Memory B cell (primary cell): Measurements from ENCODE around the gene ATP2C1.
"Not testable (repeated sequence)": the region's sequence is repeated elsewhere in the genome, so short reads cannot be mapped to it uniquely, and the experiment has no call there.

Source experiments
- ATAC-seq: fragments of 150-1000 bp; cut with Tn5 transposase; 2 replicates; pipeline ENCODE4 v1.10.0; 2021; ENCODE audit warnings: low read depth, mild to moderate bottlenecking, moderate library complexity
- DNase-seq, 2 donors: peaks; one replicate each; pipeline ENCODE4 v3.0.0; 2022; ENCODE audit warnings: low spot score in 2 of 2
- H3K27ac Mint-ChIP-seq: one replicate; pipeline ENCODE4 v1.8.0; 2022; ENCODE audit warnings: mild to moderate bottlenecking, moderate library complexity, mixed read lengths
- H3K27me3 Mint-ChIP-seq: one replicate; pipeline ENCODE4 v1.8.0; 2022; ENCODE audit warnings: mixed read lengths
- H3K36me3 Mint-ChIP-seq: one replicate; pipeline ENCODE4 v1.8.0; 2022; ENCODE audit warnings: mild to moderate bottlenecking, mixed read lengths
- H3K4me1 Mint-ChIP-seq: one replicate; pipeline ENCODE4 v1.8.0; 2022; ENCODE audit warnings: mixed read lengths
- H3K4me3 Mint-ChIP-seq: one replicate; pipeline ENCODE4 v1.8.0; 2022; ENCODE audit warnings: mild to moderate bottlenecking, moderate library complexity, mixed read lengths
- H3K9me3 Mint-ChIP-seq: one replicate; pipeline ENCODE4 v1.8.0; 2022; ENCODE audit warnings: mixed read lengths

ATP2C1 gene

DNA sequence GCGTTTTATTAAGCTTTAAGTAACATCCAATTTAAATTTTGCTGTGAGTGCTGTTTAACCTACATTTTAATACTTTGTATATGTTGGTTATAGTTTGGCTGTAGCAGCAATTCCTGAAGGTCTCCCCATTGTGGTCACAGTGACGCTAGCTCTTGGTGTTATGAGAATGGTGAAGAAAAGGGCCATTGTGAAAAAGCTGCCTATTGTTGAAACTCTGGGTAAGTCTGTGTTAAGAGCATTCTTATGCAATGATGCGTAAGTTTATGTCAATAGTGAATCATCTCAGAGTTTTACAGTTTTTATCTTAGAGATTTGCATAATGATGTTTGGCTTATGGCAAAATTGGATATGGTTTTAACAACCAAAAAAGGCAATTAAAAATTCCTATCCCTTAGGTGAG, 70.0 kb downstream of the ATP2C1 start:
- Mint-ChIP-seq H3K27ac (no peak overlapping the region), H3K4me3 (no peak overlapping the region), H3K4me1 (no peaks in the 10 kb centered on the region), H3K36me3 (peaks cover 49% of the 10 kb centered on the region), H3K27me3 (no peaks in the 10 kb centered on the region), H3K9me3 (no peaks in the 10 kb centered on the region)
- ATAC-seq (no peak), DNase-seq (no peak)

DNA sequence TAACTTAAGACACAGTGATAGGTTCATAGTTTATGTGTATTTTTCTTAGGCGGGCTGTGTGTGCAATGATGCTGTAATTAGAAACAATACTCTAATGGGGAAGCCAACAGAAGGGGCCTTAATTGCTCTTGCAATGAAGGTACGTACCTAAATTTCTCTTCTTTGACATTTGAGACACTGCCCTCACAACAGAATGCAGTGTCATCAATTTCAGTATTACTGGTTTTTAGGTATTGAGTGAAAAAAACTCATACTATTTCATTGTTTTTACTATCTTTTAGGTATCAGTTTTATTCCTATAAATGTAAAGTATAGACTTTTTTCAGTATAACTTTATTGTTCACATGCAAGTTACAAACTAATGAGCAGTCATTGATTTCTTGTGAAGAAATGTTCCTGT, 73.4 kb downstream of the ATP2C1 start:
- DNase-seq (no peak), ATAC-seq (no peak)
- no peak overlapping the region for H3K27ac Mint-ChIP-seq
- no peak overlapping the region for H3K4me3 Mint-ChIP-seq
- H3K36me3 Mint-ChIP-seq = peaks cover 47% of the 10 kb centered on the region
- H3K9me3 Mint-ChIP-seq = peaks cover 1% of the 10 kb centered on the region
- H3K27me3 Mint-ChIP-seq = no peaks in the 10 kb centered on the region
- H3K4me1 Mint-ChIP-seq = no peaks in the 10 kb centered on the region

GRCh38 chr3:130968221-130968620, 74.3 kb downstream of the ATP2C1 start:
- ATAC-seq (no peak), DNase-seq (no peak)
- no peak overlapping the region for H3K4me3 Mint-ChIP-seq
- peaks cover 1% of the 10 kb centered on the region for H3K9me3 Mint-ChIP-seq
- H3K4me1 Mint-ChIP-seq = no peaks in the 10 kb centered on the region
- H3K27me3 Mint-ChIP-seq = no peaks in the 10 kb centered on the region
- peaks cover 51% of the 10 kb centered on the region for H3K36me3 Mint-ChIP-seq
- no peak overlapping the region for H3K27ac Mint-ChIP-seq

- no peaks in the 10 kb centered on the region for H3K27me3 Mint-ChIP-seq
- ATAC-seq = no peak
- H3K9me3 Mint-ChIP-seq = peaks cover 1% of the 10 kb centered on the region
- peaks cover 54% of the 10 kb centered on the region for H3K36me3 Mint-ChIP-seq
- peak overlapping the region; percentile 43 for H3K27ac Mint-ChIP-seq
- H3K4me3 Mint-ChIP-seq = no peak overlapping the region
- DNase-seq = no peak
- no peaks in the 10 kb centered on the region for H3K4me1 Mint-ChIP-seq
Observed at GRCh38 chr3:130969621-130970020, 75.7 kb downstream of the ATP2C1 start.

GRCh38 chr3:130971208-130971607, 77.3 kb downstream of the ATP2C1 start:
- Mint-ChIP-seq H3K27me3 (no peaks in the 10 kb centered on the region), H3K36me3 (peaks cover 53% of the 10 kb centered on the region), H3K4me1 (no peaks in the 10 kb centered on the region), H3K4me3 (no peak overlapping the region), H3K27ac (no peak overlapping the region), H3K9me3 (peaks cover 1% of the 10 kb centered on the region)
- ATAC-seq = no peak
- no peak for DNase-seq

DNA sequence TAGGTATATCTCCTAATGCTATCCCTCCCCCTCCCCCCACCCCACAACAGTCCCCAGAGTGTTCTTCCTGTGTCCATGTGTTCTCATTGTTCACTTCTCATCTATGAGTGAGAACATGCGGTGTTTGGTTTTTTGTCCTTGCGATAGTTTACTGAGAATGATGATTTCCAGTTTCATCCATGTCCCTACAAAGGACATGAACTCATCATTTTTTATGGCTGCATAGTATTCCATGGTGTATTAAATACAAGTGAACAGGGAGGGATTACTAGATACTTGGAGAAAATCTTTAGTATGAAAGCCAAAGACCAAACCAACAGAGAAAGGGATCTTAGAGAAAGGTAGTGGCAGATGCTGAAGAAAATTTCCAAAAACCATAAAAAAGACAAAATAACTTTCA, 78.7 kb downstream of the ATP2C1 start:
- not testable (repeated sequence) for H3K27ac Mint-ChIP-seq, H3K9me3 Mint-ChIP-seq, H3K4me1 Mint-ChIP-seq, H3K27me3 Mint-ChIP-seq, H3K4me3 Mint-ChIP-seq, DNase-seq, ATAC-seq
- peaks cover 48% of the 10 kb centered on the region for H3K36me3 Mint-ChIP-seq

GRCh38 chr3:130973406-130973805, 79.5 kb downstream of the ATP2C1 start:
- Mint-ChIP-seq H3K36me3 (peaks cover 46% of the 10 kb centered on the region), H3K4me3 (no peak overlapping the region), H3K27me3 (no peaks in the 10 kb centered on the region), H3K4me1 (no peaks in the 10 kb centered on the region), H3K27ac (no peak overlapping the region), H3K9me3 (peaks cover 1% of the 10 kb centered on the region)
- no peak for DNase-seq
- no peak for ATAC-seq

- H3K4me1 Mint-ChIP-seq = no peaks in the 10 kb centered on the region
- no peak overlapping the region for H3K27ac Mint-ChIP-seq
- H3K27me3 Mint-ChIP-seq = no peaks in the 10 kb centered on the region
- no peak overlapping the region for H3K4me3 Mint-ChIP-seq
- peaks cover 47% of the 10 kb centered on the region for H3K36me3 Mint-ChIP-seq
- ATAC-seq (no peak), DNase-seq (no peak)
- peaks cover 1% of the 10 kb centered on the region for H3K9me3 Mint-ChIP-seq
Observed at GRCh38 chr3:130974201-130974600, 80.3 kb downstream of the ATP2C1 start.

- Mint-ChIP-seq H3K4me1 (no peaks in the 10 kb centered on the region), H3K36me3 (peaks cover 44% of the 10 kb centered on the region), H3K27me3 (no peaks in the 10 kb centered on the region), H3K9me3 (peaks cover under 1% of the 10 kb centered on the region), H3K4me3 (no peak overlapping the region), H3K27ac (no peak overlapping the region)
- no peak for ATAC-seq
- DNase-seq = no peak
Observed at GRCh38 chr3:130975251-130975650, 81.4 kb downstream of the ATP2C1 start.

GRCh38 chr3:130976706-130977105, 82.8 kb downstream of the ATP2C1 start:
- Mint-ChIP-seq H3K27ac (no peak overlapping the region), H3K9me3 (no peaks in the 10 kb centered on the region), H3K27me3 (no peaks in the 10 kb centered on the region), H3K36me3 (peaks cover 32% of the 10 kb centered on the region), H3K4me1 (no peaks in the 10 kb centered on the region), H3K4me3 (no peak overlapping the region)
- ATAC-seq (no peak), DNase-seq (no peak)

DNA sequence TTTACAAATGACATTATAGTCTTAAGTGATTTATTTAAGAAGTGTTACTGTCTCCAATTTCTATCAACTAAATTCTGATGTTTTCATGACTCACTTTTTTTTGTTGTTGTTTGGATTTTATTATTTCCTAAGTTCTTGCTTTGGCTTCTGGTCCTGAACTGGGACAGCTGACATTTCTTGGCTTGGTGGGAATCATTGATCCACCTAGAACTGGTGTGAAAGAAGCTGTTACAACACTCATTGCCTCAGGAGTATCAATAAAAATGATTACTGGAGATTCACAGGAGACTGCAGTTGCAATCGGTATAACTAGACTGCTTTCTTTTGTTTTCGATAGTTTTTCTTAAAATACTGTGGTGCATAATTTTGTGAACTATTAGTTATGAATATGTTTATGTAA, 85.2 kb downstream of the ATP2C1 start:
- no peaks in the 10 kb centered on the region for H3K9me3 Mint-ChIP-seq
- H3K27me3 Mint-ChIP-seq = no peaks in the 10 kb centered on the region
- peaks cover 27% of the 10 kb centered on the region for H3K36me3 Mint-ChIP-seq
- no peaks in the 10 kb centered on the region for H3K4me1 Mint-ChIP-seq
- ATAC-seq (no peak), DNase-seq (no peak)
- no peak overlapping the region for H3K27ac Mint-ChIP-seq
- no peak overlapping the region for H3K4me3 Mint-ChIP-seq

DNA sequence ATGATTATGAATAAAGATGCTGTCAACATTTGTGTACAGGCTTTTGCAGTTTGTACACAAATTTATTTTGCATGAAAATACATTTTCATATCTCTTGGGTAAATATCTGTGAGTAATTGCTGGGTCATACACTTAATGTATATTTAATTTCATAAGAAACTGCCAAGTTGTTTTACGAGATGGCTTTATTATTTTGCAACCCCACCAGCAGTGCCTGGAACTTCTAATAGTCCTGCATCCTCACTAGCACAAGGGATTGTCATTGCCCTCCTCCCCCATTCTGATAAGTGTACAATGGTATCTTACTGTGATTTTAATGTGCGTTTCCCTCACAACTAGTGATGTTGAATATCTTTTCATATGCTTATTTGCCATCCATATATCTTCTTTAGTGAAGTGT, 87.6 kb downstream of the ATP2C1 start:
- ATAC-seq (no peak), DNase-seq (no peak)
- Mint-ChIP-seq H3K9me3 (no peaks in the 10 kb centered on the region), H3K27me3 (no peaks in the 10 kb centered on the region), H3K4me1 (no peaks in the 10 kb centered on the region), H3K36me3 (peaks cover 20% of the 10 kb centered on the region), H3K27ac (no peak overlapping the region), H3K4me3 (no peak overlapping the region)

DNA sequence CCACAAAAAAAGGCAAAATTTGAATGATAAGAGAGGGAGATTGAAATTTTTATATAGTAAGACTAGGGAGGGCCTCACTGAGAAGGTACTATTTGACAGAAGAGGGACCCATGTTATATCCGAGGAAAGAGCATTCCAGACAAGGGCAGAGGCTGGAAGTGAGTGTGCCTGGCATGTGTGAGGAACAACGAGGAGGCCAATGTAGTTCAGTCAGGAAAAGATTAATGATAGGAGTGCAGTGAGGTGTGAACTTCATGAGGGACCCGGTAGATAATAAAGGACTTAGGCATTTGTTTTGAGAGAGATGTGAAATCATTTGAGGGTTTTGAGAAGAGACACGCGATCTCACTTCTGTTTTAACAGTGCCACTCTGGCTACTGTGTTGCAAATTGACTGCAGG, 96.4 kb downstream of the ATP2C1 start:
- no peak overlapping the region for H3K4me3 Mint-ChIP-seq
- no peaks in the 10 kb centered on the region for H3K27me3 Mint-ChIP-seq
- H3K27ac Mint-ChIP-seq = peak overlapping the region; percentile 50
- ATAC-seq = no peak
- no peaks in the 10 kb centered on the region for H3K4me1 Mint-ChIP-seq
- no peaks in the 10 kb centered on the region for H3K9me3 Mint-ChIP-seq
- DNase-seq = no peak
- H3K36me3 Mint-ChIP-seq = peaks cover 28% of the 10 kb centered on the region

GRCh38 chr3:130991126-130991525, 97.2 kb downstream of the ATP2C1 start:
- Mint-ChIP-seq H3K36me3 (peaks cover 25% of the 10 kb centered on the region), H3K27me3 (no peaks in the 10 kb centered on the region), H3K27ac (no peak overlapping the region), H3K9me3 (no peaks in the 10 kb centered on the region), H3K4me1 (no peaks in the 10 kb centered on the region), H3K4me3 (no peak overlapping the region)
- ATAC-seq (no peak), DNase-seq (no peak)

DNA sequence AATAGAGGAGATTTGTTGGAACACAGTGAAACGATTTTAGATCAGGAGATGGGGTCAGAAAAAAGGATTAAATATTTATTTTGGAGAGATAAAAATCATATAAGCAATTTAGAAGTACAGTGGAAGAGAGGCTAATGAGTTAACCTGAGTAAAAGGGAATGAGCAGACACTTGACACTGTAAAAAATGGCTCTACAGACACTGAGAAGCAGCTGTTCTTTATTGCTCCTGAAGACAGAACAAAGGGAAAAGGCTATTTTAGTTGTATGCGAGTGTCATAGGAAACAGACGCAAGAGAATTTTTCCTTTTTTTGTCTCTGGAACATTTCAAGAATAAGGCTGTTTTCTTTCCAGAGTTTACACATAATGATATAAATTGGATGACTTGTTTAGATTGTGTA, 98.5 kb downstream of the ATP2C1 start:
- Mint-ChIP-seq H3K27ac (no peak overlapping the region), H3K4me1 (no peaks in the 10 kb centered on the region), H3K4me3 (no peak overlapping the region), H3K27me3 (no peaks in the 10 kb centered on the region), H3K36me3 (peaks cover 28% of the 10 kb centered on the region), H3K9me3 (no peaks in the 10 kb centered on the region)
- no peak for ATAC-seq
- DNase-seq = no peak

- no peaks in the 10 kb centered on the region for H3K27me3 Mint-ChIP-seq
- DNase-seq (no peak), ATAC-seq (no peak)
- peaks cover 15% of the 10 kb centered on the region for H3K36me3 Mint-ChIP-seq
- no peaks in the 10 kb centered on the region for H3K4me1 Mint-ChIP-seq
- H3K27ac Mint-ChIP-seq = no peak overlapping the region
- no peaks in the 10 kb centered on the region for H3K9me3 Mint-ChIP-seq
- no peak overlapping the region for H3K4me3 Mint-ChIP-seq
Observed at GRCh38 chr3:130997289-130997688, 103.4 kb downstream of the ATP2C1 start.
